OCI-LY3 (cell line): Measurements from ENCODE around the gene ERC2.

Experiments
- CTCF ChIP-seq: fragments of 200-600, 300-600 bp; sonication (generic); IDR thresholded peaks from 2 replicates; pipeline ENCODE4 v1.5.1; 2014; ENCODE audit warnings: antibody characterized with exemption, low read length, low read depth
- EZH2phosphoT487 ChIP-seq: fragments of 200-600 bp; shearing (Covaris generic); IDR thresholded peaks from 2 replicates; pipeline ENCODE4 v1.6.1; 2018; ENCODE audit warnings: antibody characterized with exemption, mixed run types, low read depth

GRCh38 chr3:56193519-56193918, 274.7 kb downstream of the ERC2 start:
- TF ChIP-seq CTCF (no peak), EZH2phosphoT487 (no peak)
